Neuronal stem cell (in vitro differentiated cells): ENCODE data around the gene AKT1S1.

Source experiments
- DNase-seq: peaks from one replicate; pipeline ENCODE4 v3.0.0-alpha.2; 2013; ENCODE audit warnings: low spot score
- H2AFZ ChIP-seq: one replicate; pipeline ENCODE4 v1.6.1; 2013; ENCODE audit warnings: mild to moderate bottlenecking, low read length, inconsistent platforms
- H2AK5ac ChIP-seq: 2 replicates; pipeline ENCODE4 v1.6.1; 2013; ENCODE audit warnings: low read depth, mild to moderate bottlenecking, inconsistent platforms, low read length, moderate library complexity, mixed read lengths
- H2BK120ac ChIP-seq: 2 replicates; pipeline ENCODE4 v1.6.1; 2013; ENCODE audit warnings: low read depth, mild to moderate bottlenecking, inconsistent platforms, low read length, moderate library complexity, mixed read lengths
- H2BK12ac ChIP-seq: one replicate; pipeline ENCODE4 v1.6.1; 2013; ENCODE audit warnings: low read length, inconsistent platforms
- H2BK15ac ChIP-seq: 2 replicates; pipeline ENCODE4 v1.6.1; 2013; ENCODE audit warnings: mild to moderate bottlenecking, low read length, inconsistent platforms, mixed read lengths
- H2BK5ac ChIP-seq: one replicate; pipeline ENCODE4 v1.6.1; 2013; ENCODE audit warnings: inconsistent platforms, mild to moderate bottlenecking, low read length, moderate library complexity
- H3K14ac ChIP-seq: one replicate; pipeline ENCODE4 v1.6.1; 2013; ENCODE audit warnings: low read length, inconsistent platforms
- H3K18ac ChIP-seq: 2 replicates; pipeline ENCODE4 v1.6.1; 2013; ENCODE audit warnings: low read length, inconsistent platforms
- H3K23ac ChIP-seq: 2 replicates; pipeline ENCODE4 v1.6.1; 2013; ENCODE audit warnings: low read depth, mild to moderate bottlenecking, mixed read lengths, low read length, inconsistent platforms; ENCODE audit not compliant: poor library complexity
- H3K27ac ChIP-seq: replicated peaks from 3 replicates; pipeline ENCODE4 v1.5.1; 2013; ENCODE audit warnings: low read length, inconsistent platforms
- H3K27me3 ChIP-seq, 3 experiments: 2 replicates each; pipeline ENCODE4 v1.6.1; 2013; ENCODE audit warnings: low read length in 3 of 3, mild to moderate bottlenecking in 2 of 3, inconsistent platforms in 1 of 3, low read depth in 1 of 3, mixed read lengths in 1 of 3, moderate library complexity in 1 of 3; ENCODE audit not compliant: control insufficient read depth in 3 of 3, insufficient read depth in 3 of 3
- H3K36me3 ChIP-seq, 2 donors: replicated peaks in 1 of 2; 2 replicates each; pipeline ENCODE4 v1.6.1; 2013; ENCODE audit warnings: low read length in 2 of 2; ENCODE audit not compliant: control insufficient read depth in 2 of 2, insufficient read depth in 2 of 2
- H3K4ac ChIP-seq: 2 replicates; pipeline ENCODE4 v1.6.1; 2013; ENCODE audit warnings: inconsistent platforms, mild to moderate bottlenecking, low read length, moderate library complexity
- H3K4me1 ChIP-seq, 2 donors: 1 replicate in 1 of 2; 2 replicates in 1 of 2; pipeline ENCODE4 v1.6.1; 2013; ENCODE audit warnings: low read length in 2 of 2, low read depth in 1 of 2; ENCODE audit not compliant: control insufficient read depth in 2 of 2, insufficient read depth in 1 of 2
- H3K4me2 ChIP-seq: one replicate; pipeline ENCODE4 v1.6.1; 2013; ENCODE audit warnings: mild to moderate bottlenecking, low read length, inconsistent platforms; ENCODE audit not compliant: insufficient read depth, poor library complexity, severe bottlenecking
- H3K4me3 ChIP-seq, 2 donors: 2 replicates each; pipeline ENCODE4 v1.5.1; 2013; ENCODE audit warnings: low read length in 2 of 2, mild to moderate bottlenecking in 2 of 2, inconsistent platforms in 1 of 2, moderate library complexity in 1 of 2
- H3K79me1 ChIP-seq: one replicate; pipeline ENCODE4 v1.6.1; 2013; ENCODE audit warnings: low read depth, mild to moderate bottlenecking, inconsistent platforms, low read length, moderate library complexity
- H3K9ac ChIP-seq: one replicate; pipeline ENCODE4 v1.6.1; 2013; ENCODE audit warnings: mild to moderate bottlenecking, low read depth, low read length, inconsistent platforms; ENCODE audit not compliant: poor library complexity
- H3K9me3 ChIP-seq, 2 donors: replicated peaks in 1 of 2; 2 replicates each; pipeline versions ENCODE3 to v1.6.1; 2013; ENCODE audit warnings: low read length in 2 of 2, mild to moderate bottlenecking in 2 of 2, inconsistent platforms in 1 of 2, low read depth in 1 of 2, mixed read lengths in 1 of 2, moderate library complexity in 1 of 2; ENCODE audit not compliant: control insufficient read depth in 2 of 2, insufficient read depth in 1 of 2
- H4K8ac ChIP-seq: one replicate; pipeline ENCODE4 v1.6.1; 2013; ENCODE audit warnings: low read depth, mild to moderate bottlenecking, inconsistent platforms, low read length, moderate library complexity
- H4K91ac ChIP-seq: one replicate; pipeline ENCODE4 v1.6.1; 2013; ENCODE audit warnings: low read length, low read depth, mild to moderate bottlenecking, inconsistent platforms; ENCODE audit not compliant: poor library complexity
- WGBS, 2 donors: extraction: QIAGEN DNeasy Blood & Tissue Kit; methylation state at CpG; one replicate each; pipeline ENCODE4 v1.1.7; 2013; ENCODE audit warnings: missing lambda C conversion rate in 2 of 2, mixed read lengths in 1 of 2; ENCODE audit not compliant: insufficient read length in 2 of 2, insufficient replicate concordance in 1 of 2; ENCODE audit errors: extremely low coverage in 2 of 2; 5-methylcytosine and 5-hydroxymethylcytosine counted together

The AKT1S1 gene

GRCh38 chr19:49832556-49832955 lies 44.6 kb downstream of the AKT1S1 start:
- Histone ChIP-seq H2BK5ac (no peak overlapping the region), H3K4ac (no peak overlapping the region), H3K9me3 (no peaks in the 10 kb centered on the region), H3K4me1 (no peaks in the 10 kb centered on the region), H3K36me3 (peaks cover 57 to 95% of the 10 kb centered on the region in 2 donors), H3K18ac (no peak overlapping the region), H3K23ac (no peak overlapping the region), H2BK120ac (no peak overlapping the region), H2BK15ac (no peak overlapping the region), H2BK12ac (no peak overlapping the region), H2AFZ (no peak overlapping the region), H3K27me3 (no peaks in the 10 kb centered on the region), H3K27ac (no peak overlapping the region), H3K4me3 (no peak overlapping the region), H4K91ac (no peak overlapping the region), H4K8ac (no peak overlapping the region), H3K79me1 (peaks cover 11% of the 10 kb centered on the region), H3K9ac (no peak overlapping the region), H3K4me2 (no peak overlapping the region), H3K14ac (no peak overlapping the region), H2AK5ac (no peak overlapping the region)
- no peak for DNase-seq
- WGBS, 2 donors, result no CpG with 5 or more reads among the region's 9 CpGs

- Histone ChIP-seq H2BK5ac (no peak overlapping the region), H3K18ac (no peak overlapping the region), H3K36me3 (peaks cover 54 to 95% of the 10 kb centered on the region in 2 donors), H3K4ac (no peak overlapping the region), H3K9me3 (no peaks in the 10 kb centered on the region), H2AK5ac (no peak overlapping the region), H3K27ac (no peak overlapping the region), H3K23ac (peak overlapping the region; percentile 31), H4K8ac (no peak overlapping the region), H3K4me2 (no peak overlapping the region), H2BK15ac (no peak overlapping the region), H3K27me3 (no peaks in the 10 kb centered on the region), H3K4me1 (no peaks in the 10 kb centered on the region), H2BK120ac (no peak overlapping the region), H3K14ac (no peak overlapping the region), H3K4me3 (no peak overlapping the region), H2AFZ (no peak overlapping the region), H4K91ac (no peak overlapping the region), H3K9ac (no peak overlapping the region), H3K79me1 (peaks cover 19% of the 10 kb centered on the region), H2BK12ac (no peak overlapping the region)
- no peak for DNase-seq
- WGBS, 2 donors, result no CpG with 5 or more reads among the region's 8 CpGs
These were observed 45.6 kb downstream of the AKT1S1 start for GRCh38 chr19:49831592-49831991.

DNA sequence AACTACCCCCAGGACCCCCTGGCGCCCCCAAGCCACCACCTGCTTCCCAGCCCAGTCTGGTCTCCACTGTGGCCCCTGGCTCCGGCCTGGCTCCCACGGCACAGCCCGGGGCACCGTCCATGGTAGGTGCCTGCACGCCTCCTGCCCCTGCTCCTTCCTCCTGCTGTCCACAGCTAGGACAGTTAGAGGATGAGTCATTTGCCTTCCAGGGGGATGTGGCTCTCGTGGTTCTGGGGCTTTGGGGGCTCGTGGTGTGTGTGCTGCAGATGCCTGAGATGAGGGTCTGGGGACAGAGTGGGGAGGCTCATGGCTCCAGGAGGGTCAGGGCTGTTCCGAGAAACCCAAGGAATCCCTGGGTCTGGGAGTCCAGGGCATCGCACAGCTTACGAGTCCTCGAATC lies 46.4 kb downstream of the AKT1S1 start:
- Histone ChIP-seq H2BK12ac (no peak overlapping the region), H3K4me2 (no peak overlapping the region), H3K9ac (no peak overlapping the region), H4K8ac (no peak overlapping the region), H3K27me3 (no peaks in the 10 kb centered on the region), H3K9me3 (no peaks in the 10 kb centered on the region), H2AK5ac (no peak overlapping the region), H3K18ac (no peak overlapping the region), H2BK120ac (no peak overlapping the region), H2BK5ac (peak overlapping the region; percentile 60), H3K36me3 (peaks cover 55 to 95% of the 10 kb centered on the region in 2 donors), H3K27ac (no peak overlapping the region), H2BK15ac (no peak overlapping the region), H4K91ac (no peak overlapping the region), H3K4me1 (no peaks in the 10 kb centered on the region), H3K14ac (no peak overlapping the region), H2AFZ (no peak overlapping the region), H3K23ac (no peak overlapping the region), H3K4me3 (no peak overlapping the region), H3K79me1 (peaks cover 24% of the 10 kb centered on the region), H3K4ac (no peak overlapping the region)
- DNase-seq, result no peak
- no CpG with 5 or more reads among the region's 12 CpGs for WGBS, 2 donors

GRCh38 chr19:49829721-49830120 lies 47.4 kb downstream of the AKT1S1 start:
- H3K27me3 ChIP-seq, result no peaks in the 10 kb centered on the region
- H3K23ac ChIP-seq, result no peak overlapping the region
- H3K9ac ChIP-seq, result no peak overlapping the region
- H2BK15ac ChIP-seq, result no peak overlapping the region
- H3K79me1 ChIP-seq, result peaks cover 24% of the 10 kb centered on the region
- no peak overlapping the region for H4K91ac ChIP-seq
- H3K18ac ChIP-seq, result no peak overlapping the region
- H2BK5ac ChIP-seq, result no peak overlapping the region
- H3K27ac ChIP-seq, result no peak overlapping the region
- no CpG with 5 or more reads among the region's 18 CpGs for WGBS, 2 donors
- peaks cover 49 to 89% of the 10 kb centered on the region in 2 donors for H3K36me3 ChIP-seq
- no peak for DNase-seq
- H2BK12ac ChIP-seq, result no peak overlapping the region
- H2AFZ ChIP-seq, result no peak overlapping the region
- H3K9me3 ChIP-seq, result no peaks in the 10 kb centered on the region
- no peak overlapping the region for H4K8ac ChIP-seq
- no peak overlapping the region for H3K4ac ChIP-seq
- no peaks in the 10 kb centered on the region for H3K4me1 ChIP-seq
- no peak overlapping the region for H3K14ac ChIP-seq
- no peak overlapping the region for H2AK5ac ChIP-seq
- H3K4me2 ChIP-seq, result no peak overlapping the region
- no peak overlapping the region for H3K4me3 ChIP-seq
- no peak overlapping the region for H2BK120ac ChIP-seq
